Stimulated activated CD4-positive, alpha-beta T cell treated with anti-CD3 and anti-CD28 coated beads, Interleukin-1b, Interleukin-23, amount 100 ng/mL, for 4 hours (primary cell): Measurements from ENCODE around the gene NDUFB2.
A peak's percentile ranks its signal among the peaks of the same experiment; 100 is the strongest.
"Not testable (repeated sequence)": the region's sequence is repeated elsewhere in the genome, so short reads cannot be mapped to it uniquely, and the experiment has no call there.

Experiments used
- DNase-seq, 2 donors: peaks; one replicate each; pipeline ENCODE4 v3.0.0-alpha.2; 2020; ENCODE audit warnings: low read depth in 2 of 2

NDUFB2 gene

DNA sequence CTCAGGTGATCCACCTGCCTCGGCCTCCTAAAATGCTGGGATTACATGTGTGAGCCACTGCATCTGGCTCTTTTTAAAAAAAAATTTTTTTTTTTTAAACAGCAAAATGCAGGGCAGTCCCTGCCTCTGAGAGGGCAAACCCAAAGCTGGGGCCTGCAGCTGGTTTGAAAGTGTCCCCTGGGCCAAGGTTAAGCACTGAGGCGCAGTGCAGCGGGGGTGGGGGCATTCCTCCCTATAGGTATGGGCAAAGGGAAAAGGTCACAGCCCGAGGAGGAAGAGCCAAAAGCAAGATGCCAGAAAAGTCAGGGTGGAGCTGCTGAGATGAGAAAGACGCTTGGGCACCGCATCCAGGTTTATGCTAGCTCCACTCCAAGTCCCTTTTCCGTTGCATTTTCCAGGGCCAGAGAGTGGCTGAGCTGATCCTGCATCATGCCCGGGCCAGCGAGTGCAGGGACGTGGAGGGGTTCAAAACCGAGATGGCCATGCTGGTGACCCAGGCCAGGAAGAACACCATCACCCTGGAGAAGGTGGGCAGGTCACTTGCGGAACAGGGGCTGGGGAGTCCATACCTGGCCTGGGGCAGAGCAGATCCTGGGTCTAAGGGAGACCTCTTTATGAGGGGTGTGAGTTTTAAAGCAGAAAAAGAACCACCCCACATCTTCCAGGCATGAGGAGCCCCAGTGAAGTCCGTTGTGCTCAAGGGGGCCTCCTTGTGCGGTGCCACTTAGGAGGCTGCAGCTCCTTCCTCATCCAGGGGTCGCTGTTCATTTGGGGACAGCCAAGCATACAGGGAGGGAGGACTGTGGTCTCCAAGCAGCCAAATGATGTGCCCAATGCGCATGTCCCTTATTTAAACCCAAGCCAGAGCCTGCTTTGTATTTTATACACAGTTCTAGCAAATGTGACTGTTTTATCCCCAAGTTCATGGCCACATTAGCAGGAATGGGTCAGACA lies 7.0 kb upstream of the NDUFB2 start:
- DNase-seq: no peak

- no peak for DNase-seq
These were observed 5.0 kb upstream of the NDUFB2 start for GRCh38 chr7:140691376-140692045.

GRCh38 chr7:140693849-140694248 lies 2.7 kb upstream of the NDUFB2 start:
- DNase-seq: not testable (repeated sequence)

GRCh38 chr7:140694592-140694991 lies 1.9 kb upstream of the NDUFB2 start:
- no peak for DNase-seq

DNA sequence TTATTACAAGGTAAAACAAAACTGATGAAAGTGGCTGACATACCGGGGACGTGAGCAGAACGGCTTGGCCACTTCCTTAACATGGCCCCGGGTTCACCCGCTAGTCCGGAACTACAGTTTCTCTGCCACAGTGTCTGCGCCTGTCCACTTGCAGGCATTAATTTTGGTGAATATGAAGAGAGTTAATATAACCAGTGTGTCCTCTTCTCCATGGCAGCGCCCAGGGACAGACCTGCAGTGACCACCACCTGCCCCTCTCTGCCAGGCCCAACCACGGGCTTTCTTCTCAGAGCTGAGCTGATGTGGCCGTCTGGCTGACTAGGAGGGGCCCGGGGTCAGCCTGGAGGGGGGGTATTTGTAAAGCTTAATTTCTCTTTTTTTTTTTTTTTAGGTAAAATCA lies 1.1 kb upstream of the NDUFB2 start:
- no peak for DNase-seq

GRCh38 chr7:140696024-140696679 lies 356 bp upstream of the NDUFB2 start:
- peak; percentile 92 to 94 for DNase-seq

- no peak for DNase-seq
These were observed 1.1 kb downstream of the NDUFB2 start for GRCh38 chr7:140697447-140698143.

DNA sequence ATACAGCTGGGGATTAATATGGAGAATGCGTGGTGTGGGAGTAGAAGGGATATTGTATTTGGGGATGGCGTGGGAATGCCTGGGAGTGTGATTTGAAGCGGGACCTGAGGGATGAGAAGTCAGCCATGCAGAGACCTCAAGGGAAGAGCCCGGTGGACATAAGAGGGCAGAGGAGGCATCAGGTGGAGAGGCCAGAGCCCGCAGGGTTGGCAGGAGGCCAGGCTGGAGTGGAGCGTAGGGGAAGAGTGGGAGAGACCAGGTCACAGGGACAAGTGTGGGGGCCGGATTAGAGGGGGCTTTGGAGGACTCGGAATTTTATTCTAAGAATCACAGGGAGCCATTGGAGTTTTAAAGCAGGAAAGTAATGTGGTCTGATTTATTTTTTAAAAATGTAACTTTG lies 2.0 kb downstream of the NDUFB2 start:
- no peak for DNase-seq

- no peak for DNase-seq
These were observed 6.3 kb downstream of the NDUFB2 start for GRCh38 chr7:140702774-140703173.

DNA sequence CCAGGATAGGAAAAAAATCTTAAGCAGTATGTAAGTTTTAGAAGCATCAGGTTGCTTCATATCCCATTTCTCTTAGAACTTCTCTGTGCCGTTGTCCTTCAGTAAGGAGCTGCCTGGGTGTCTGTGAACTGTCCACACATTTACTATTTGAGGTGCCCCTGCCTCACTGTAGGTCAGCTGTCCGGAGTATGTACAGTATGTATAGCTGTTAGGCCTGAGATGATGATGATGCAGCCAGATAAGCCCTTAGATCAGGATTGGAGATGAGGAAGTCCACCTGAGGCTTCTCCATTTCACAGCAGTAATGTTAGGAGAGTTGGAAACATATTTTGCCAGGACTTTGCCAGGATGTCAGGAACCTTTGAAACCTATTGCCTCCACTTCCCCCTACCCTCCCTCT lies 7.7 kb downstream of the NDUFB2 start:
- DNase-seq: no peak

- no peak for DNase-seq
These were observed 10.6 kb downstream of the NDUFB2 start for GRCh38 chr7:140707132-140707531.

- not testable (repeated sequence) for DNase-seq
These were observed 12.3 kb downstream of the NDUFB2 start for GRCh38 chr7:140708764-140709163.

- not testable (repeated sequence) for DNase-seq
These were observed 15.9 kb downstream of the NDUFB2 start for GRCh38 chr7:140712392-140712791.

DNA sequence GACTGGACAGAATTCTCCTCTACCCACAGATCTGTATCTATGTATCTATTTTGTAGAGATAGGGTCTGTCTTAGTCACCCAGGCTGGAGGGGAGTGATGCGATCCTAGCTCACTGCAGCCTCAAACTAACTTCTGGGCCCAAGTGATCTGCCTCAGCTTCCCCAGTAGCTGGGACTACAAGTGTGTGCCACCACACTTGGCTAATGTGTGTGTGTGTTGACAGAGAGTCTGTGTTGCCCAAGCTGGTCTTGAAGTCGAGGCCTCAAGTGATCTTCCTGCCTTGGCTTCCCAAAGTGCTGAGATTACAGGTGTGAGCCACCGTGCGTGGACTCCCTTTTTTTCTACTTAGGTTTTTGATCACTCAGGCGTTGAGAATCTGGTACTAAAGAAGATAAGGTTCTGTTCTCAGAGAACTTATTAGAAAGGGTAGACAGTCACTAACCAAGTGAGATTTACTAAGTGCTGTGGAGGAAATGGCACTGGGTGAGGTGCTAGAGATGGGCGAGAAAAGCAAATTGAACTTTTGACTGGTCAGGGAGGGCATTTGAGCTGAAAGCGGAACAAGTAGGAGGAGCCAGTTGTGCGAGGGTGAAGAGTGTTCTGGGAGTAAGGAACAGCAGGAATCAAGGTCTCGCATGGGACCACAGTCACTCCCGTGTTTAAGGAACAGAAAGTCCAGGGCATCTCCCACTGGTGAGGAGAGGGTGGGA lies 18.0 kb downstream of the NDUFB2 start:
- no peak for DNase-seq

DNA sequence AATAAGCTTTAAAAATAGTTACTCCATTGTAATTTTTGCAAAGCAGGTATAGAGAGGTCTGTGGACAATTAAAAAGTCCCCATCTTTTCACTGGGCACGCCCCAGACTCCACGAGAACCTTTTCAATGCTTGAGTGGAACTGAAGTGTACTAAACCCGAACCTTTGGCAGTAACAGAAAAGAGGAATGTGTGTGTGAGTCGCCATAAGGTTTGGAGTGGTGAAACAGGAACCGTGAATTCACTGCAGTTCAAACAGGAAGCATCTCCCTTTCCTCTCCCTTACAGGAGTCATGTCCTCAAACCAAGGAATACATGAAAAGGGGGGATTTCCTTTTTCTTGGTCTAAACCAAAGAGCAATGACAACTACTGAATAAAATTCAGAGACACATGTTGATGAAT lies 23.2 kb downstream of the NDUFB2 start:
- no peak for DNase-seq

DNA sequence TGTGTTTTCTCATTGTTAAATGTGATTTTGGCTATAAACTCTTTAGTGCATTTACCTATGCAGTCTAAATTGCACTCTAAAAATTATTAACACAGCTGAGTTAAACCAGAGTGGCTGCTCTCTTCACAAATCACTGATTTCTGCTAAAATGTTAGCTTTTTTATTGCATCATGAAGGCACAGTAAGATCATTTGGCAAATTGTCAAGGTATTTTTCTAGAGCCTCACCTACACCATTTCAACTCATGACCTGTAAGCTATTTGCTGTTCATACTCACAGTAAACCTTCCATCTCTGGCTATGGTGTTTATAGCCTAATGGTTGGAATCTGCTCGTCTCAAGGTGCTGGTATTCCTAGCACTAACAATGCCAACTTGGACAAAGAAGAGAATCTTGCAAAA lies 25.7 kb downstream of the NDUFB2 start:
- no peak for DNase-seq

GRCh38 chr7:140723006-140723405 lies 26.5 kb downstream of the NDUFB2 start:
- DNase-seq: peak in 1 of 2 donors; percentile 6

GRCh38 chr7:140723574-140723973 lies 27.1 kb downstream of the NDUFB2 start:
- no peak for DNase-seq

GRCh38 chr7:140724706-140725105 lies 28.2 kb downstream of the NDUFB2 start:
- no peak for DNase-seq

DNA sequence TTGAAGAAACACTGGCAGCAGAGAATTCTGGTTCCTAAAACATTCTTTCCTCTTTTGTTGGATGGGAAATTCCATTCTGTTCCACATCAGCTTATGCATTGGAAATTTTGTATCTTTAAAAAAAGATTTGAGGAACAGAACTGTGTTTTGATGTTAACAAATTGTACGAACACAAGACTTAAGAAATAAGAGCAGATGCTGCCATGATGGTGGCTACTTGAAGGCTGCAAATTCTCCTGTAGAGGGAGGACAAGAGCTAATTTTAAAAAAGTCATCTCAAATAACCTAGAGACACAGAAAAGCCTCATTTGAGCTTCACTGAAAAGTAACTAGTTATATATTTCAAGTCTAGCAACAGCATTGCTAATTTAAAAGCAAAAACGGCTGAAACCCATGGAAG lies 29.8 kb downstream of the NDUFB2 start:
- no peak for DNase-seq

GRCh38 chr7:140732416-140732815 lies 35.9 kb downstream of the NDUFB2 start:
- DNase-seq: no peak
